ENCODE results near the gene RBM39. TPM values are rescaled to one million over a fixed set of nuclear protein-coding genes. Genes with fewer than 3 reads are reported as not detected.

The RBM39 gene
- total and polyA plus RNA-seq, 2 experiments from 2014 or later, result 259 to 413 TPM

DNA sequence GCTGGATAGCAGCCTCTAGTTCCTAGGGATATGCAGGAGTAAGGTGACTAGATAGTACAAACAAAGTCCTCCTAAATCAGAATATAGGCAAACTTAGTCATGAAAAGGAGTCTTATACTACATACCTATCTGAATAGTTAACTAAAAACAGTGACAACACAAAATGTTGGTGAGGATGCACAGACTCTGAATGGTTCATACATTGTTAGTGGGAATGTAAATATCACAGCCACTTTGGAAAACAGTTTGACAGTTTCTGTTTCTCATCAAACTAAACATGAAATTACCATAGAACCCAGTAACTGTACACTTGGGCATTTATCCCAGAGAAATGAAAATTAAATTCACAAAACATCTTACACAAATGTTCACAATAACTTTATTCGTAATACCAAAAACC lies 60.1 kb downstream of the RBM39 start (continued):
- TF ChIP-seq, protein P1, sequence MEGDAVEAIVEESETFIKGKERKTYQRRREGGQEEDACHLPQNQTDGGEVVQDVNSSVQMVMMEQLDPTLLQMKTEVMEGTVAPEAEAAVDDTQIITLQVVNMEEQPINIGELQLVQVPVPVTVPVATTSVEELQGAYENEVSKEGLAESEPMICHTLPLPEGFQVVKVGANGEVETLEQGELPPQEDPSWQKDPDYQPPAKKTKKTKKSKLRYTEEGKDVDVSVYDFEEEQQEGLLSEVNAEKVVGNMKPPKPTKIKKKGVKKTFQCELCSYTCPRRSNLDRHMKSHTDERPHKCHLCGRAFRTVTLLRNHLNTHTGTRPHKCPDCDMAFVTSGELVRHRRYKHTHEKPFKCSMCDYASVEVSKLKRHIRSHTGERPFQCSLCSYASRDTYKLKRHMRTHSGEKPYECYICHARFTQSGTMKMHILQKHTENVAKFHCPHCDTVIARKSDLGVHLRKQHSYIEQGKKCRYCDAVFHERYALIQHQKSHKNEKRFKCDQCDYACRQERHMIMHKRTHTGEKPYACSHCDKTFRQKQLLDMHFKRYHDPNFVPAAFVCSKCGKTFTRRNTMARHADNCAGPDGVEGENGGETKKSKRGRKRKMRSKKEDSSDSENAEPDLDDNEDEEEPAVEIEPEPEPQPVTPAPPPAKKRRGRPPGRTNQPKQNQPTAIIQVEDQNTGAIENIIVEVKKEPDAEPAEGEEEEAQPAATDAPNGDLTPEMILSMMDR (conservative IDR thresholded peaks at IDR 0.05; ENCODE audit: low read depth in 2 of 2), result no peak
- TF ChIP-seq ZNF114 (CRISPR knock-in tag; IDR thresholded peaks at IDR 0.05) (no peak), ZNF331 (CRISPR knock-in tag; IDR thresholded peaks at IDR 0.05; ENCODE audit: low read depth) (no peak), EZH2 (IDR thresholded peaks at IDR 0.05; ENCODE audit: low read depth, unreplicated experiment) (no peak), STAT1 (IDR thresholded peaks at IDR 0.05; ENCODE audit: unreplicated experiment) (no peak), EZH2phosphoT487 (IDR thresholded peaks at IDR 0.05; ENCODE audit: unreplicated experiment) (no peak), NANOG (IDR thresholded peaks at IDR 0.05; ENCODE audit: borderline replicate concordance) (no peak), CREB1 (CRISPR knock-in tag; IDR thresholded peaks at IDR 0.05; ENCODE audit: low read depth) (no peak)
- TF ChIP-seq, protein P2, sequence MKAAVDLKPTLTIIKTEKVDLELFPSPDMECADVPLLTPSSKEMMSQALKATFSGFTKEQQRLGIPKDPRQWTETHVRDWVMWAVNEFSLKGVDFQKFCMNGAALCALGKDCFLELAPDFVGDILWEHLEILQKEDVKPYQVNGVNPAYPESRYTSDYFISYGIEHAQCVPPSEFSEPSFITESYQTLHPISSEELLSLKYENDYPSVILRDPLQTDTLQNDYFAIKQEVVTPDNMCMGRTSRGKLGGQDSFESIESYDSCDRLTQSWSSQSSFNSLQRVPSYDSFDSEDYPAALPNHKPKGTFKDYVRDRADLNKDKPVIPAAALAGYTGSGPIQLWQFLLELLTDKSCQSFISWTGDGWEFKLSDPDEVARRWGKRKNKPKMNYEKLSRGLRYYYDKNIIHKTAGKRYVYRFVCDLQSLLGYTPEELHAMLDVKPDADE (IDR thresholded peaks at IDR 0.05), result no peak

DNA sequence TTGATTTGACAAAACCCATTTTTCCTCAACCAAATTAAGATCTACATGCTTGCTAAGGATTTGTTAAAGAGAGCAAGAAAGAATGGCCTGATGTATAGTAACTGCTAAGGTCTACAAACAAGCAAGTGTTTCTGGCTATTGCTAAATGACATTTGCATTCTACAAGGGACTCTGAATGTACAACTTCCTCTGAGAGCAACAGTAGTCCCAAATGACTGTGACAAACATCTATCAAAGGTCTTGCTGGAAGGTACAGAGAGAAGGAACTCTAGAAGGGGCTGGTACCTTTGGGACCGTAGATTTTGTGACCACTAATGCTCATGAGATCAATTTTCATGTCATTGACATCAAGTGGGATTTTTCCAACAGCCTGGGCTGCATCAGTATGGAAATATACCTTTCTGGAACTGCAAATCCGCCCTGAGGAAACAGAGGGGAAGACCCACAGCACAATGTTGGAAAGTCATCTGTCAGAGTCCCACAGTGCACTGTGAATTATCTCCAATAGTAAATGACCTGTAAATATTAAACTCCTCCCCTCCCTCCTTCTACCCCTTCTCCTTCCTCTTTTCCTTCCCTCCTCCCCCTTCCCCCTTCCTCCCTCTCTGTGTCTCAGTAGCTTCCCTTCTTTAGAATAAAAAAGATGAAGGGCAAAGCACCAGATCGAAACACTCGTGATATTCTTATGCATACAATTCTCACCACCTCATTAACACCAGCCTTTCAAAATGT lies 61.4 kb downstream of the RBM39 start:
- H3K27me3 ChIP-seq (ENCODE audit: insufficient read depth), result no peaks in the 10 kb centered on the region
- 0 out of 2 replicates have a peak, but pooled peaks cover 3% of the 10 kb centered on the region for H3F3A ChIP-seq (replicated peaks; ENCODE audit: low read depth)
- Mint-ChIP-seq H3K4me1 (peaks cover 9% of the 10 kb centered on the region; the same call in 2 of the 3 replicates), H3K27ac (0 out of 2 replicates have a peak overlapping the region, but pooled peaks have one; percentile 23), H3K27me3 (ENCODE audit: insufficient read depth, low read depth, poor library complexity) (peaks cover 2% of the 10 kb centered on the region), H3K9me3 (no peaks in the 10 kb centered on the region), H3K36me3 (ENCODE audit: low read depth) (no peaks in the 10 kb centered on the region), H3K4me3 (no peak overlapping the region)
- no peaks in the 10 kb centered on the region for H3K79me2 ChIP-seq (replicated peaks; ENCODE audit: insufficient read depth)
- H3K27ac ChIP-seq (ENCODE audit: low read depth), result 0 out of 2 replicates have a peak overlapping the region, but pooled peaks have one; percentile 16
- H3K9me2 ChIP-seq (ENCODE audit: insufficient read depth), result no peaks in the 10 kb centered on the region
- no peak overlapping the region for H2AFZ ChIP-seq
- H3K4me1 ChIP-seq (ENCODE audit: insufficient read depth), result no peaks in the 10 kb centered on the region
- no peak overlapping the region for H3K4me2 ChIP-seq
- ATAC-seq, result no peak
- no peak overlapping the region for H3K4me3 ChIP-seq
- DNase-seq (ENCODE audit: low spot score), result no peak
- H3K36me3 ChIP-seq (ENCODE audit: insufficient read depth), result no peaks in the 10 kb centered on the region
- H4K20me1 ChIP-seq (replicated peaks; ENCODE audit: insufficient read depth), result no peaks in the 10 kb centered on the region
- TF ChIP-seq, protein P3, sequence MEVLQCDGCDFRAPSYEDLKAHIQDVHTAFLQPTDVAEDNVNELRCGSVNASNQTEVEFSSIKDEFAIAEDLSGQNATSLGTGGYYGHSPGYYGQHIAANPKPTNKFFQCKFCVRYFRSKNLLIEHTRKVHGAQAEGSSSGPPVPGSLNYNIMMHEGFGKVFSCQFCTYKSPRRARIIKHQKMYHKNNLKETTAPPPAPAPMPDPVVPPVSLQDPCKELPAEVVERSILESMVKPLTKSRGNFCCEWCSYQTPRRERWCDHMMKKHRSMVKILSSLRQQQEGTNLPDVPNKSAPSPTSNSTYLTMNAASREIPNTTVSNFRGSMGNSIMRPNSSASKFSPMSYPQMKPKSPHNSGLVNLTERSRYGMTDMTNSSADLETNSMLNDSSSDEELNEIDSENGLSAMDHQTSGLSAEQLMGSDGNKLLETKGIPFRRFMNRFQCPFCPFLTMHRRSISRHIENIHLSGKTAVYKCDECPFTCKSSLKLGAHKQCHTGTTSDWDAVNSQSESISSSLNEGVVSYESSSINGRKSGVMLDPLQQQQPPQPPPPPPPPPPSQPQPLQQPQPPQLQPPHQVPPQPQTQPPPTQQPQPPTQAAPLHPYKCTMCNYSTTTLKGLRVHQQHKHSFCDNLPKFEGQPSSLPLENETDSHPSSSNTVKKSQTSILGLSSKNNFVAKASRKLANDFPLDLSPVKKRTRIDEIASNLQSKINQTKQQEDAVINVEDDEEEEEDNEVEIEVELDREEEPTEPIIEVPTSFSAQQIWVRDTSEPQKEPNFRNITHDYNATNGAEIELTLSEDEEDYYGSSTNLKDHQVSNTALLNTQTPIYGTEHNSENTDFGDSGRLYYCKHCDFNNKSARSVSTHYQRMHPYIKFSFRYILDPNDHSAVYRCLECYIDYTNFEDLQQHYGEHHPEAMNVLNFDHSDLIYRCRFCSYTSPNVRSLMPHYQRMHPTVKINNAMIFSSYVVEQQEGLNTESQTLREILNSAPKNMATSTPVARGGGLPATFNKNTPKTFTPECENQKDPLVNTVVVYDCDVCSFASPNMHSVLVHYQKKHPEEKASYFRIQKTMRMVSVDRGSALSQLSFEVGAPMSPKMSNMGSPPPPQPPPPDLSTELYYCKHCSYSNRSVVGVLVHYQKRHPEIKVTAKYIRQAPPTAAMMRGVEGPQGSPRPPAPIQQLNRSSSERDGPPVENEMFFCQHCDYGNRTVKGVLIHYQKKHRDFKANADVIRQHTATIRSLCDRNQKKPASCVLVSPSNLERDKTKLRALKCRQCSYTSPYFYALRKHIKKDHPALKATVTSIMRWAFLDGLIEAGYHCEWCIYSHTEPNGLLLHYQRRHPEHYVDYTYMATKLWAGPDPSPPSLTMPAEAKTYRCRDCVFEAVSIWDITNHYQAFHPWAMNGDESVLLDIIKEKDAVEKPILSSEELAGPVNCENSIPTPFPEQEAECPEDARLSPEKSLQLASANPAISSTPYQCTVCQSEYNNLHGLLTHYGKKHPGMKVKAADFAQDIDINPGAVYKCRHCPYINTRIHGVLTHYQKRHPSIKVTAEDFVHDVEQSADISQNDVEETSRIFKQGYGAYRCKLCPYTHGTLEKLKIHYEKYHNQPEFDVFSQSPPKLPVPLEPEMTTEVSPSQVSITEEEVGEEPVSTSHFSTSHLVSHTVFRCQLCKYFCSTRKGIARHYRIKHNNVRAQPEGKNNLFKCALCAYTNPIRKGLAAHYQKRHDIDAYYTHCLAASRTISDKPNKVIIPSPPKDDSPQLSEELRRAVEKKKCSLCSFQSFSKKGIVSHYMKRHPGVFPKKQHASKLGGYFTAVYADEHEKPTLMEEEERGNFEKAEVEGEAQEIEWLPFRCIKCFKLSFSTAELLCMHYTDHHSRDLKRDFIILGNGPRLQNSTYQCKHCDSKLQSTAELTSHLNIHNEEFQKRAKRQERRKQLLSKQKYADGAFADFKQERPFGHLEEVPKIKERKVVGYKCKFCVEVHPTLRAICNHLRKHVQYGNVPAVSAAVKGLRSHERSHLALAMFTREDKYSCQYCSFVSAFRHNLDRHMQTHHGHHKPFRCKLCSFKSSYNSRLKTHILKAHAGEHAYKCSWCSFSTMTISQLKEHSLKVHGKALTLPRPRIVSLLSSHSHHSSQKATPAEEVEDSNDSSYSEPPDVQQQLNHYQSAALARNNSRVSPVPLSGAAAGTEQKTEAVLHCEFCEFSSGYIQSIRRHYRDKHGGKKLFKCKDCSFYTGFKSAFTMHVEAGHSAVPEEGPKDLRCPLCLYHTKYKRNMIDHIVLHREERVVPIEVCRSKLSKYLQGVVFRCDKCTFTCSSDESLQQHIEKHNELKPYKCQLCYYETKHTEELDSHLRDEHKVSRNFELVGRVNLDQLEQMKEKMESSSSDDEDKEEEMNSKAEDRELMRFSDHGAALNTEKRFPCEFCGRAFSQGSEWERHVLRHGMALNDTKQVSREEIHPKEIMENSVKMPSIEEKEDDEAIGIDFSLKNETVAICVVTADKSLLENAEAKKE (CRISPR knock-in tag; IDR thresholded peaks at IDR 0.05), result no peak
- no peak for TF ChIP-seq NANOG (IDR thresholded peaks at IDR 0.05; ENCODE audit: borderline replicate concordance)
- TF ChIP-seq EZH2 (IDR thresholded peaks at IDR 0.05; ENCODE audit: low read depth, unreplicated experiment), result no peak
- TF ChIP-seq ZNF114 (CRISPR knock-in tag; IDR thresholded peaks at IDR 0.05), result no peak
- TF ChIP-seq ZNF331 (CRISPR knock-in tag; IDR thresholded peaks at IDR 0.05; ENCODE audit: low read depth), result no peak
- TF ChIP-seq EZH2phosphoT487 (IDR thresholded peaks at IDR 0.05; ENCODE audit: unreplicated experiment), result no peak
- TF ChIP-seq, protein P2 (IDR thresholded peaks at IDR 0.05), result no peak
- TF ChIP-seq STAT1 (IDR thresholded peaks at IDR 0.05; ENCODE audit: unreplicated experiment), result no peak

Data from GM23338 (cell line).